AG04450 (cell line): ENCODE measurements around the gene TRPM5. TPM values are rescaled to one million over a fixed set of nuclear protein-coding genes. Genes with fewer than 3 reads are reported as not detected.

Experiments used
- CTCF ChIA-PET: fragments of 300-600, 350-600 bp; formaldehyde crosslinking; extraction: SDS; loops from one replicate; lab custom pipeline; 2022; ENCODE audit warnings: antibody characterized with exemption, inconsistent platforms; lab: Charles Lee
- POLR2A ChIA-PET: fragments of 350-600 bp; formaldehyde crosslinking; extraction: SDS; loops from one replicate; lab custom pipeline; 2021; ENCODE audit warnings: antibody characterized with exemption, inconsistent platforms; lab: Yijun Ruan, JAX
- DNase-seq: peaks from one replicate; pipeline ENCODE4 v3.0.0-alpha.2; 2011; ENCODE audit warnings: low read depth, low spot score
- H3K27ac ChIP-seq: one replicate; pipeline ENCODE4 v1.5.1; 2012; ENCODE audit warnings: low read depth, low read length, control low read depth
- H3K27me3 ChIP-seq: one replicate; pipeline ENCODE4 v1.6.0; 2012; ENCODE audit warnings: low read length; ENCODE audit not compliant: control insufficient read depth, insufficient read depth
- H3K4me3 ChIP-seq: 2 replicates; pipeline ENCODE4 v1.5.1; 2011; ENCODE audit warnings: mild to moderate bottlenecking, low read depth, low read length, control low read depth
- H3K9me3 ChIP-seq: 2 replicates; pipeline ENCODE4 v1.5.1; 2012; ENCODE audit warnings: low read length; ENCODE audit not compliant: control insufficient read depth, insufficient read depth
- polyA plus RNA-seq: library from polyadenylated mRNA; depleted of rRNA; stranded (reverse); fragments of >200 nt; gene quantifications from 2 replicates; pipeline ENCODE4 v1.2.3, GENCODE V29; 2011
- TF ChIP-seq, protein P1 (sequence below): IDR thresholded peaks from 2 replicates; pipeline ENCODE4 v1.5.1; 2011; ENCODE audit warnings: low read depth, low read length, control low read depth, inconsistent platforms

The TRPM5 gene
- polyA plus RNA-seq, 1 experiment, result not detected

- ChIA-PET CTCF (interaction anchor here (3.1 kb wide), 1 partner anchor 107 kb away, joined by 38 read pairs; no protein-coding TSS in a partner anchor), POLR2A (no interaction called here)
- TF ChIP-seq, protein P1, sequence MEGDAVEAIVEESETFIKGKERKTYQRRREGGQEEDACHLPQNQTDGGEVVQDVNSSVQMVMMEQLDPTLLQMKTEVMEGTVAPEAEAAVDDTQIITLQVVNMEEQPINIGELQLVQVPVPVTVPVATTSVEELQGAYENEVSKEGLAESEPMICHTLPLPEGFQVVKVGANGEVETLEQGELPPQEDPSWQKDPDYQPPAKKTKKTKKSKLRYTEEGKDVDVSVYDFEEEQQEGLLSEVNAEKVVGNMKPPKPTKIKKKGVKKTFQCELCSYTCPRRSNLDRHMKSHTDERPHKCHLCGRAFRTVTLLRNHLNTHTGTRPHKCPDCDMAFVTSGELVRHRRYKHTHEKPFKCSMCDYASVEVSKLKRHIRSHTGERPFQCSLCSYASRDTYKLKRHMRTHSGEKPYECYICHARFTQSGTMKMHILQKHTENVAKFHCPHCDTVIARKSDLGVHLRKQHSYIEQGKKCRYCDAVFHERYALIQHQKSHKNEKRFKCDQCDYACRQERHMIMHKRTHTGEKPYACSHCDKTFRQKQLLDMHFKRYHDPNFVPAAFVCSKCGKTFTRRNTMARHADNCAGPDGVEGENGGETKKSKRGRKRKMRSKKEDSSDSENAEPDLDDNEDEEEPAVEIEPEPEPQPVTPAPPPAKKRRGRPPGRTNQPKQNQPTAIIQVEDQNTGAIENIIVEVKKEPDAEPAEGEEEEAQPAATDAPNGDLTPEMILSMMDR, result no peak
- Histone ChIP-seq H3K4me3 (no peak overlapping the region), H3K9me3 (no peaks in the 10 kb centered on the region; the same call in 1 of the 2 replicates), H3K27ac (no peak overlapping the region), H3K27me3 (peaks cover 5% of the 10 kb centered on the region)
- no peak for DNase-seq
Measured at GRCh38 chr11:2425506-2425905, 18.8 kb downstream of the TRPM5 start.

- POLR2A ChIA-PET, result no interaction called here
Measured at GRCh38 chr11:2424811-2425495, 19.4 kb downstream of the TRPM5 start.

DNA sequence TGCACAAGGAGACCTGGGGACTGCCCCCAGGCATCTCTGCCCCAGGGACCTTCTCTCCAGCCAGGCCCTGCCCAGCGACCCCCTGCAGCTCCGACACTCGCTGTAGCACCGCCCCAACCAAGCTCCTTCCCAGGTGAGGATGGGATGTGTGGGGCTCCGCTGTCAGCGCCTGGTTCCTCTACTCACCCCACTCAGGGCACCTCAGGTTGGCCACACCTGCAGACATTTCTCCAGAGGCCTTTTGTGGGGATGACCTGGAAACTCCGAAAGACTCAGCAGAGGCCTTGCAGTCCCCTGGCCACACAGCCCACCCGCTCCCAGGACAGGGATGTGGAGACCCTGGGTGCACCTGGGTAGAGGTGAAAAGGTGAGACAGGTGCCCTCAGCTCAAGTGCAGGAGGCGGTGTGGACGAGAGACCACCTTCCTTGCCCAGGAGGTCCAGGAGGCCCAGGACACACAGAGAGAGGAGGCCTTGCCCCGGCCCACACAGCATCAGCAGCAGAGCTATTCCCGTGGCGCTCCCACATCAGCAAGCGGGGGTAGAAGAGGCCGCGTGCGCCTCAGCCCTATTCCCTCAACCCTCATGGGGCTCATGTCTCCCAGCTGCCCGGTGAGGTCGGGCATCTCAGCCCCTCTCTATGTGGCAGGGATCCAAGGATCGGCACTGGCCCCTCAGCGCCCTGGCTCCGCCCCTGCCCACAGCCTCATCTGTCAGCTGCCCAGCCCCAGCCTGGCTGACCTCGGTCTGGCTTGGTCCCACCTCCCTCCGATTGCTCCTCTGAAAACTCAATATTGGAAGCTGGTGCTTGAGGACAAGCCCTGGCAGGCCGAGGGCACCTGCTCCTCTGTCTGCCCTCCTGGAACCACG lies 20.9 kb downstream of the TRPM5 start:
- ChIA-PET POLR2A (no interaction called here), CTCF (interaction anchor here (1.1 to 2.2 kb wide), 5 partner anchors 108 to 237 kb away, joined by 3 to 8 read pairs (median 4); no protein-coding TSS in a partner anchor)
- TF ChIP-seq, protein P1, result no peak
- Histone ChIP-seq H3K27ac (no peak overlapping the region), H3K9me3 (no peaks in the 10 kb centered on the region; the same call in 1 of the 2 replicates), H3K4me3 (no peak overlapping the region), H3K27me3 (peaks cover 5% of the 10 kb centered on the region)
- DNase-seq, result no peak

More at GRCh38 chr11:2424811-2425495, 19.4 kb downstream of the TRPM5 start:
- Histone ChIP-seq H3K27me3 (peaks cover 5% of the 10 kb centered on the region), H3K27ac (no peak overlapping the region), H3K9me3 (no peaks in the 10 kb centered on the region; the same call in 1 of the 2 replicates), H3K4me3 (no peak overlapping the region)
- TF ChIP-seq, protein P1, result no peak
- CTCF ChIA-PET, result no interaction called here
- DNase-seq, result no peak

DNA sequence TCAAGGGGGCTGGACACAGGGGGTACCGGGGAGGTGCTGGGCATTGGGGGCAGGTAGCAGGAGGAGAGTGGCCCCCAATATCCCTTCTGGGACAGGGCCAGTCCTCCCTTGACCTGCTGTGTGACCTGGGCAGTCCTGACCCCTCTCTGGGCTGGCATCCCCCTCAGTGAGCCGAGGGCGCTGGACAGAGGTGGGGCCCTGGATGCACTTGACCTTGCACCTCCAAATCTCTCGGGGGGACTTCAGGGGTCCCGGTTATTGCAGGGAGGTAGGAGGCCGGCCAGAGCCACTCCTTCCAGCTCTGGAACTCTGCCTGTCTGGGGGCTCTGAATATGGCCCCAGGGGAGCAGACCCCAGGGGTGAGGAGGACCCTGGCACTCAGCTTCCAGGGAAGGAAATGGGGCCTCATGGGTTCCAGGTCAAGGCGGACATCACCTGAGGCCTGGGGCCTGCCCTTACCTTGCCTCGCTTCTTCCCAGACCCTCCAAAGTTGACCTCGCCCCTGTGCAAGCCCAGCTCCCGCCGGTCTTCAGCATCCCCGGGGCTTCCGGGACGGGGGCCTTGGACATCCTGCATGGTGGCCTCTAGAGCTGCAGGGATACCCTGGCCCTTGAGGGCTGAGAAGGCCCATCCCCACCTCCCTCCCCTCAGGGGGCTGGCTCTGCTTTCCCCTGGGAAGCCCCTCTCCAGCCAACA lies 21.7 kb downstream of the TRPM5 start:
- TF ChIP-seq, protein P1, result no peak
- POLR2A ChIA-PET, result no interaction called here
- Histone ChIP-seq H3K4me3 (no peak overlapping the region), H3K27me3 (peaks cover 8% of the 10 kb centered on the region), H3K27ac (no peak overlapping the region), H3K9me3 (no peaks in the 10 kb centered on the region; the same call in 1 of the 2 replicates)
- DNase-seq, result no peak
- CTCF ChIA-PET, result interaction anchor here (1.1 to 2.2 kb wide), 5 partner anchors 109 to 236 kb away, joined by 3 to 8 read pairs (median 4); no protein-coding TSS in a partner anchor
